OCI-LY1 (cell line): ENCODE measurements around the gene HYPK.
"Not testable (repeated sequence)": the region's sequence is repeated elsewhere in the genome, so short reads cannot be mapped to it uniquely, and the experiment has no call there.

Experiments used
- EZH2 ChIP-seq: fragments of 200-600 bp; sonication (generic), shearing (Covaris generic); IDR thresholded peaks from 2 replicates; pipeline ENCODE4 v1.8.0; 2017; ENCODE audit warnings: borderline replicate concordance, mixed run types, mild to moderate bottlenecking, antibody characterized with exemption, low read length, moderate library complexity, mixed read lengths
- TF ChIP-seq, protein P1 (sequence below): fragments of 200-600 bp; sonication (generic), shearing (Covaris generic); IDR thresholded peaks from 2 replicates; pipeline ENCODE4 v1.5.1; 2017; ENCODE audit warnings: mild to moderate bottlenecking, antibody characterized with exemption, low read length, moderate library complexity, mixed read lengths

DNA sequence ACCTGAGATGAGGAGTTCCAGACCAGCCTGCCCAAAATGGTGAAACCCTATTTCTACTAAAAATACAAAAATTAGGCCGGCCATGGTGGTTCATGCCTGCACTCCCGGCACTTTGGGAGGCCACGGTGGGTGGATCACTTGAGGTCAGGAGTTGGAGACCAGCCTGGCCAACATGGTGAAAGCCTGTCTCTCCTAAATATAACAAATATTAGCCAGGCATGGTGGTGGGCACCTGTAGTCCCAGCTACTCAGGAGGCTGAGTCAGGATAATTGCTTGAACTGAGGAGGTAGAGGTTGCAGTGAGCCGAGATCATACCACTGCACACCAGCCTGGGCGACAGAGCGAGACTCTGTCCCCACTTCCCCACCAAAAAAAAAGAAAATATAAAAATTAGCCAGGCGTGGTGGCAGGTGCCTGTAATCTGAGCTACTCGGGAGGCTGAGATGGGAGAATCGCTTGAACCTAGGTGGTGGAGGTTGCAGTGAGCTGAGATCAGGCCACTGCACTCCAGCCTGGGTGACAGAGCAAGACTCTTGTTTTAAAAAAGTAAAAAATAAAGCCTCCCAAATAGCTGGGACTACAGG lies 30.4 kb downstream of the HYPK start:
- TF ChIP-seq, protein P1, sequence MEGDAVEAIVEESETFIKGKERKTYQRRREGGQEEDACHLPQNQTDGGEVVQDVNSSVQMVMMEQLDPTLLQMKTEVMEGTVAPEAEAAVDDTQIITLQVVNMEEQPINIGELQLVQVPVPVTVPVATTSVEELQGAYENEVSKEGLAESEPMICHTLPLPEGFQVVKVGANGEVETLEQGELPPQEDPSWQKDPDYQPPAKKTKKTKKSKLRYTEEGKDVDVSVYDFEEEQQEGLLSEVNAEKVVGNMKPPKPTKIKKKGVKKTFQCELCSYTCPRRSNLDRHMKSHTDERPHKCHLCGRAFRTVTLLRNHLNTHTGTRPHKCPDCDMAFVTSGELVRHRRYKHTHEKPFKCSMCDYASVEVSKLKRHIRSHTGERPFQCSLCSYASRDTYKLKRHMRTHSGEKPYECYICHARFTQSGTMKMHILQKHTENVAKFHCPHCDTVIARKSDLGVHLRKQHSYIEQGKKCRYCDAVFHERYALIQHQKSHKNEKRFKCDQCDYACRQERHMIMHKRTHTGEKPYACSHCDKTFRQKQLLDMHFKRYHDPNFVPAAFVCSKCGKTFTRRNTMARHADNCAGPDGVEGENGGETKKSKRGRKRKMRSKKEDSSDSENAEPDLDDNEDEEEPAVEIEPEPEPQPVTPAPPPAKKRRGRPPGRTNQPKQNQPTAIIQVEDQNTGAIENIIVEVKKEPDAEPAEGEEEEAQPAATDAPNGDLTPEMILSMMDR = not testable (repeated sequence)
- not testable (repeated sequence) for TF ChIP-seq EZH2
